ENCODE data around the gene NPW.

NPW gene

GRCh38 chr16:2019518-2019920, at the start of gene NPW:
Gene NPW, plus strand, starts transcription at chr16:2019785.
- DNase-seq (ENCODE audit: low spot score), result no peak

GRCh38 chr16:1971796-1972489, 47.6 kb upstream of the NPW start, which contains the start of gene TBL3:
Gene TBL3, plus strand, starts transcription at chr16:1972053. Its CDS starts 112 bp downstream, at chr16:1972165.
- DNase-seq (ENCODE audit: low spot score), result peak; percentile 98

- no peak for DNase-seq (ENCODE audit: low spot score)
Observed at GRCh38 chr16:1972490-1972877, 47.1 kb upstream of the NPW start.

- no peak for DNase-seq (ENCODE audit: low spot score)
Observed at GRCh38 chr16:1973461-1974156, 46.0 kb upstream of the NPW start.

GRCh38 chr16:1974157-1975070, 45.2 kb upstream of the NPW start:
- no peak for DNase-seq (ENCODE audit: low spot score)

GRCh38 chr16:1975432-1976215, 44.0 kb upstream of the NPW start:
- no peak for DNase-seq (ENCODE audit: low spot score)

GRCh38 chr16:1976216-1976520, 43.4 kb upstream of the NPW start:
- DNase-seq (ENCODE audit: low spot score), result no peak

- no peak for DNase-seq (ENCODE audit: low spot score)
Observed at GRCh38 chr16:1976951-1977874, 42.4 kb upstream of the NPW start.

- no peak for DNase-seq (ENCODE audit: low spot score)
Observed at GRCh38 chr16:1977875-1978268, 41.7 kb upstream of the NPW start.

GRCh38 chr16:1978476-1979120, 41.0 kb upstream of the NPW start:
- DNase-seq (ENCODE audit: low spot score), result no peak

GRCh38 chr16:1979271-1980029, 40.1 kb upstream of the NPW start:
- DNase-seq (ENCODE audit: low spot score), result no peak

- no peak for DNase-seq (ENCODE audit: low spot score)
Observed at GRCh38 chr16:1980030-1980769, 39.4 kb upstream of the NPW start.

- DNase-seq (ENCODE audit: low spot score), result no peak
Observed at GRCh38 chr16:1980770-1981087, 38.9 kb upstream of the NPW start.

- no peak for DNase-seq (ENCODE audit: low spot score)
Observed at GRCh38 chr16:1981398-1981836, 38.2 kb upstream of the NPW start, which contains the start of gene NOXO1. Gene NOXO1, minus strand, starts transcription at chr16:1981469. Its CDS starts 290 bp downstream, at chr16:1981179.

- no peak for DNase-seq (ENCODE audit: low spot score)
Observed at GRCh38 chr16:1982013-1982433, 37.6 kb upstream of the NPW start.

GRCh38 chr16:1982991-1983543, 36.5 kb upstream of the NPW start:
- DNase-seq (ENCODE audit: low spot score), result no peak

GRCh38 chr16:1983544-1984346, 35.8 kb upstream of the NPW start, which contains the start of gene GFER:
Gene GFER, plus strand, starts transcription at chr16:1984193. Its CDS starts 26 bp downstream, at chr16:1984219.
- peak; percentile 93 for DNase-seq (ENCODE audit: low spot score)
